Occipital lobe (tissue), 2 donors: Measurements from ENCODE around the gene CARMIL1. TPM values are rescaled to one million over a fixed set of nuclear protein-coding genes. Genes with fewer than 3 reads are reported as not detected.
"Not testable (repeated sequence)": the region's sequence is repeated elsewhere in the genome, so short reads cannot be mapped to it uniquely, and the experiment has no call there.

Experiments
- DNase-seq: peaks from one replicate; lab custom pipeline; 2025; lab: John Stamatoyannopoulos, UW
- total RNA-seq: library from RNA; depleted of rRNA; stranded (reverse); fragments of >200 nt; gene quantifications from one replicate; pipeline ENCODE4 v1.2.3, GENCODE V29; 2014

CARMIL1 gene
- total RNA-seq, 1 donor from 2014 or later: 30.4 TPM

GRCh38 chr6:25436760-25437159, 157.6 kb downstream of the CARMIL1 start:
- no peak for DNase-seq

- DNase-seq: no peak
These were observed 160.2 kb downstream of the CARMIL1 start for GRCh38 chr6:25439368-25439767.

- DNase-seq: no peak
These were observed 162.6 kb downstream of the CARMIL1 start for GRCh38 chr6:25441663-25442270.

GRCh38 chr6:25442898-25443297, 163.7 kb downstream of the CARMIL1 start:
- no peak for DNase-seq

- DNase-seq: not testable (repeated sequence)
These were observed 165.3 kb downstream of the CARMIL1 start for GRCh38 chr6:25444521-25444920.

GRCh38 chr6:25446830-25447569, 167.8 kb downstream of the CARMIL1 start:
- no peak for DNase-seq

- DNase-seq: no peak
These were observed 168.4 kb downstream of the CARMIL1 start for GRCh38 chr6:25447570-25447929.

- DNase-seq: no peak
These were observed 169.9 kb downstream of the CARMIL1 start for GRCh38 chr6:25448965-25449538.

GRCh38 chr6:25449774-25450173, 170.6 kb downstream of the CARMIL1 start:
- DNase-seq: no peak

GRCh38 chr6:25450469-25451198, 171.5 kb downstream of the CARMIL1 start:
- no peak for DNase-seq

- no peak for DNase-seq
These were observed 172.9 kb downstream of the CARMIL1 start for GRCh38 chr6:25452031-25452430.

GRCh38 chr6:25453288-25453687, 174.1 kb downstream of the CARMIL1 start:
- no peak for DNase-seq

GRCh38 chr6:25454136-25454535, 175.0 kb downstream of the CARMIL1 start:
- no peak for DNase-seq

GRCh38 chr6:25456249-25457040, 177.3 kb downstream of the CARMIL1 start:
- no peak for DNase-seq

GRCh38 chr6:25457516-25457915, 178.3 kb downstream of the CARMIL1 start:
- DNase-seq: no peak

- DNase-seq: no peak
These were observed 179.3 kb downstream of the CARMIL1 start for GRCh38 chr6:25458485-25458884.

GRCh38 chr6:25462235-25462897, 183.2 kb downstream of the CARMIL1 start:
- no peak for DNase-seq

GRCh38 chr6:25463441-25463840, 184.3 kb downstream of the CARMIL1 start:
- DNase-seq: no peak

GRCh38 chr6:25464225-25464624, 185.1 kb downstream of the CARMIL1 start:
- DNase-seq: no peak

- no peak for DNase-seq
These were observed 186.8 kb downstream of the CARMIL1 start for GRCh38 chr6:25465941-25466340.

- no peak for DNase-seq
These were observed 189.7 kb downstream of the CARMIL1 start for GRCh38 chr6:25468881-25469280.
